ENCODE measurements around the gene LAIR2.
"Not testable (repeated sequence)": the region's sequence is repeated elsewhere in the genome, so short reads cannot be mapped to it uniquely, and the experiment has no call there.

Gene LAIR2

DNA sequence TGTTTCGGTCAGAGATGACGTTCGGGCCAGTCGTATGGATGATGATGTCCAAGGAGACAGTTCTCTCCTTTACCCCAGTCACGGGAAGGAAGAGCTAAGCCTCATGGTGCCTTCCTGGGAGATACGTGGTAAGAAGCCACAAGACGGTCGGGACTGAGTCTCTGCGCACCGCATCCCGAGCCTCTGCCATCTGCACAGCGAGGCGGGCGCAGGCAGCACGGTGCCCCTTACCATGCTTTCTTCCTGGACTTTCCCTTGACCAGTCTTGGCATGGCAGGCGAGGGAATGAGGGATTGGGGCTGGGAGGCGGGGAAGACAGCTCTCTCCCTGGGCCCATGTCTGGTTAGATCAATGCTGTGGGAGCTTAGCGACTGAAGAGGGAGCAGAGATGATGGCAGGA lies 10.1 kb upstream of the LAIR2 start:
- DNase-seq (ENCODE audit: low read depth in 2 of 3, low spot score in 1 of 3) = no peak

- not testable (repeated sequence) for DNase-seq (ENCODE audit: low read depth in 2 of 3, low spot score in 1 of 3)
Measured at GRCh38 chr19:54493056-54493455, 9.6 kb upstream of the LAIR2 start.

DNA sequence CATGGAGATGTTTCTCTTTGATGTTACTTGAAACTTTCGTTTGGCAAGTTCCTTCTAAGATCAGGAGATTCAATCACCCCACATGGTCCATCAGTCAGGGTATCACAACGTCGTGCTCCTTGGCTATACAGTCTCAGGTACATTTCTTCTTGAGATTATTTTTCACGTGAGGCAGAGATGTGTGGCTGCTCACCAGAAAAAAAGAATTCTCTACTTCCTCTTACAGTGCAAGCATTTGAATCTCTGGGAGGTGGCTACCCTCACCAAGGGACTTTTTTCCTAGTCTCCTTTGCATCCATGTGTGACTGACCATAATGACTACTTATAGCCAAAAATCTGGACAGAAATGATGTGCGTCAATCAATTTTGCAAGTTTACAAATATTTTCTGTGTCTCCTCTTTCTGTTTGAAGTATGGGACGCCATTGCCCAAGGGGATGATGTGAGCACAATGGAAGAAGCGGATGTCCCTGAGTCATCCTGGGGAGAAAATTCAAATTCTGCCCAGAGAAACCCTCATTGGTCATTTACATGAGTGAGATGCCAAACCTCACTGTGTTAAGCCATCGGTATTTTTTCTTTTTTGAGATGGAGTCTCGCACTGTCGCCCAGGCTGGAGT lies 8.6 kb upstream of the LAIR2 start:
- DNase-seq (ENCODE audit: low read depth in 2 of 3, low spot score in 1 of 3) = no peak

- not testable (repeated sequence) for DNase-seq (ENCODE audit: low read depth in 2 of 3, low spot score in 1 of 3)
Measured at GRCh38 chr19:54495284-54495683, 7.3 kb upstream of the LAIR2 start.

- DNase-seq (ENCODE audit: low read depth in 2 of 3, low spot score in 1 of 3) = not testable (repeated sequence)
Measured at GRCh38 chr19:54497747-54498450, 4.7 kb upstream of the LAIR2 start.

- not testable (repeated sequence) for DNase-seq (ENCODE audit: low read depth in 2 of 3, low spot score in 1 of 3)
Measured at GRCh38 chr19:54498451-54498772, 4.2 kb upstream of the LAIR2 start.

DNA sequence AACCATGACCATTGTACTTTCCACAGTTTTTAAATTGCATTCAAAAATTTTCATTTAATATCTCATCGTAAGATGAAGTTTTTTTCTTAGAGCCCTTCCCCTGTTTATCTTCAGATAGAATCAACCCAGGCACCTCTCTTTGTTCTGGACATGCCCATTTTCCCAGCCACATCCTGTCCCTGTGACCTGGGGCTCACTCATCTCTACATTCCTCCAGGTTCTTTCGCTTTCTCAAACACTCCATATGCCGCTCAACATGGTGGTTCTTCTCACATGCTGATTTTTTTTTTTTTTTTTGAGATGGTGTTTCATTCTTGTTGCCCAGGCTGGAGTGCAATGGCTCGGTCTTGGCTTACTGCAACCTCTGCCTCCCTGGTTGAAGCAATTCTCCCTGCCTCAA lies 2.9 kb downstream of the LAIR2 start:
- DNase-seq (ENCODE audit: low read depth in 2 of 3, low spot score in 1 of 3) = not testable (repeated sequence)

- no peak for DNase-seq (ENCODE audit: low read depth in 2 of 3, low spot score in 1 of 3)
Measured at GRCh38 chr19:54506079-54506478, 3.4 kb downstream of the LAIR2 start.

- not testable (repeated sequence) for DNase-seq (ENCODE audit: low read depth in 2 of 3, low spot score in 1 of 3)
Measured at GRCh38 chr19:54507038-54507717, 4.5 kb downstream of the LAIR2 start.

GRCh38 chr19:54507824-54508223 lies 5.2 kb downstream of the LAIR2 start:
- DNase-seq (ENCODE audit: low read depth in 2 of 3, low spot score in 1 of 3) = no peak

DNA sequence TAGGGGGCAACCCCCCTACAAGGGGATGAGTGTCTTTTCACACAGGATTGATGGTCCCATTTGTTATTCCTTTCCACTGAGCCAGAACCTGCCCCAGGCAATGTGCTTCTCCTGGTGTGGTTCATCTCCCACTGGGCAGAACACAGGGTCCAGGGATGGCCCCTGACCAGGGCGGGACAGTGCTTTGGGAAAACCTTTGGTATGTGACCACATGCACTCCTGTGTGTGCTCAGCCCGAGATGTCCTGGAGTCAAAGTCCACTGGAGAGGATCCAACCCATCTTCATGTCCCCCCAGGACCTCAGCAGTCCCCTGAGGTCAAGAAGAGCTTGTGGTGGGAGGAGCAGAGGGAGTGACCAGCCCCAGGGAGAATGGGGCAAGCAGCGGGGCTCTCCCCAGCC lies 5.9 kb downstream of the LAIR2 start:
- DNase-seq (ENCODE audit: low read depth in 2 of 3, low spot score in 1 of 3) = not testable (repeated sequence)

- DNase-seq (ENCODE audit: low read depth in 2 of 3, low spot score in 1 of 3) = not testable (repeated sequence)
Measured at GRCh38 chr19:54509200-54509940, 6.7 kb downstream of the LAIR2 start.

- no peak for DNase-seq (ENCODE audit: low read depth in 2 of 3, low spot score in 1 of 3)
Measured at GRCh38 chr19:54515156-54515555, 12.5 kb downstream of the LAIR2 start.

- DNase-seq (ENCODE audit: low read depth in 2 of 3, low spot score in 1 of 3) = peak; percentile 33 to 58 (median 54)
Measured at GRCh38 chr19:54517483-54517882, 14.9 kb downstream of the LAIR2 start.

- DNase-seq (ENCODE audit: low read depth in 2 of 3, low spot score in 1 of 3) = peak in 1 of 3 donors; percentile 23
Measured at GRCh38 chr19:54518844-54519243, 16.2 kb downstream of the LAIR2 start.

DNA sequence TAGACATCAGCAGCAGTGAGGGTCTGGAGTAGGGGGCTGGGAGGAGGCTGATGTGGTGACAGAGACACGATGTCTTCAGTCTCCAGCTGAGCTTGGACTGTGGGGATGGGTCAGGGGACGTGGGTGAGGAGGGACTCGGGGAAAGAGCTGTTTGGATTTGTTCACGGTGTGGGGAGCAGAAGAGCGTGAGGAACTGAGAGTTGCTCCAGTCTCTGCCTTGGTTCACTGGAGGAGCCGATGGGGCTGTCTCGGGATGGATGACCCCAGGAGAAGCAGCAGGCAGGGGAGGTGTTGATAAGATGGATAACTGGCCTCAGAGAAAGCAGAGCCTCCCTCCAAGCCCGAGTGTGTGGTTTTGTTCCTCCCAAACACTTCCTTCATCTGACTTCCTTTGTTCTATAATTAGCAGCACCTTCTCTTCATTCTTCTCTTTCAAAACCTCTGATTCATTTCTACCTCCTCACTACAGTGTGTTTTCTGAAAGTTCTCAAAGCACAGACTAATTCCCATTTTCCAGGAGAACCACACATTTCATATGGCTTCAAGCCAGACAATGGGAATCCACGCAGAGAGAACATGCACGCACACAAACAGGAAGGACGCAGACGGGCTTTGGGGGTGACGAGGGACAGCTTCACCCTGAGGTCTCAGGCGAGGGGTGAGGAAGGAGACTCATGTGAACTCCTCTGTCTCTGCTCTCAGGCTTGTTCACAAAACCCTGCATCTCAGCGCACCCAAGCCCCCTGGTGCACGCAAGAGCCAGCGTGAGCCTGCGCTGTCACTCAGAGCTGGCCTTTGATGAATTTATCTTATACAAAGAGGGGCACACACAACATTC lies 18.6 kb downstream of the LAIR2 start:
- no peak for DNase-seq (ENCODE audit: low read depth in 2 of 3, low spot score in 1 of 3)

DNA sequence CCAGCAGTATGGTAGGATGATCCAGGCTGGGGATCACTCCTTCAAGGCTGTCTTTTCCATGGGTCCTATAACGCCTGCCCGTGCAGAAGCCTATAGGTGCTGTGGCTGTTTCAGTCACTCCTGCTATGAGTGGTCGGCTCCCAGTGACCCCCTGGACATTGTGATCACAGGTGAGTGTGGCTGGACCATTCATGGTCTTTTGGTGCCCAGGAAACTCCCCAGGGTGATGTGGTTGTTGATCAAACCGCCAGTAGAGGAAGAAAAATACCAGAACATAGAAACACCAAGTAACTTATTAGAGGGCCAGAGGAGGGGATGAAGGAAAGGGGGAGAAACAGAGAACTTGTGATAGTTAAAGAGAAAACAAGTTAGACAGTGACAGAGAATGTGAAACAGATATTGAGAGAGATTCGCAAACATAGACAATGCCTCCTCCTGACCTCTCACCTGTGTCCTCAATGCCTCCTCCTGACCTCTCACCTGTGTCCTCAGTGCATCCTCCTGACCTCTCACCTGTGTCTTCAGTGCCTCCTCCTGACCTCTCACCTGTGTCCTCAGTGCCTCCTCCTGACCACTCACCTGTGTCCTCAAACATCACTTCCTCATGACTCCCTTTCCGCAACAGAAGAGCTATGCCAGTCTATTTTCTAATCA lies 19.4 kb downstream of the LAIR2 start:
- DNase-seq (ENCODE audit: low read depth in 2 of 3, low spot score in 1 of 3) = no peak

GRCh38 chr19:54523403-54523802 lies 20.8 kb downstream of the LAIR2 start:
- peak; percentile 37 to 58 (median 40) for DNase-seq (ENCODE audit: low read depth in 2 of 3, low spot score in 1 of 3)

GRCh38 chr19:54525636-54526035 lies 23.0 kb downstream of the LAIR2 start:
- DNase-seq (ENCODE audit: low read depth in 2 of 3, low spot score in 1 of 3) = no peak

- DNase-seq (ENCODE audit: low read depth in 2 of 3, low spot score in 1 of 3) = no peak
Measured at GRCh38 chr19:54526972-54527371, 24.3 kb downstream of the LAIR2 start.

Data from stimulated activated CD4-positive, alpha-beta T cell treated with anti-CD3 and anti-CD28 coated beads, Interleukin-12 subunit alpha, Interleukin-12 subunit beta, amount 100 ng/mL, for 48 hours (primary cell).